Measurements from ENCODE around the gene OLFML2B. TPM values are rescaled to one million over a fixed set of nuclear protein-coding genes. Genes with fewer than 3 reads are reported as not detected.

The OLFML2B gene
- total RNA-seq, 1 experiment from 2014 or later = 3.4 TPM

DNA sequence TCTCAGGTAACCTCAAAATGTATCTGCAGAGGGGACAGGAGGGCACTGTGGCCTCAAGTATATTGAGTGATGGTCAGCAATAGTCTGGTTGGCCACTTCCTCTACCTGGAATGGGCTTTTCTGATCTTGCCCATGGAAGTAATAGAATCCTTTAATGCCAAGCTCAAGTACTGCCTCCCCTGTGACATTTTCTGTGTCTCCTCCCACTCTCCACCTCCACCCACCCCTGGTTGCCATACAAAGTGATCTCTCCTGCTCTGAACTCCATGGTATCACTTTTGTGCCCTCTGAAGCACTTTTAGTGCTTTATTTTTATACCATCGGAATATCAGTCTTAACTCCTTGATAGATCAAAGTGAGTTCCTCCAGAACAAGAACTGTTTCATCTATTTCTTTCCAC, 36.6 kb upstream of the OLFML2B start:
- peaks cover 41% of the 10 kb centered on the region for H3K4me1 ChIP-seq (ENCODE audit: insufficient read depth, low read length, poor library complexity, severe bottlenecking)
- H3K27ac ChIP-seq (ENCODE audit: low read depth, low read length, poor library complexity, severe bottlenecking) = no peak overlapping the region
- POLR2A ChIA-PET (ENCODE audit: low non-redundant PET) = no interaction called here
- H3K4me3 ChIP-seq (ENCODE audit: low read depth, low read length, poor library complexity, severe bottlenecking) = no peak overlapping the region
- intact Hi-C loops (cut with micrococcal nuclease; ENCODE audit: unreplicated experiment) = no loop called here
- H3K9me3 ChIP-seq (ENCODE audit: low read depth, low read length, poor library complexity, severe bottlenecking) = no peaks in the 10 kb centered on the region
- H3K27me3 ChIP-seq (replicated peaks; ENCODE audit: insufficient read depth, low read depth, low read length, poor library complexity) = no peaks in the 10 kb centered on the region
- TF ChIP-seq EZH2 (IDR thresholded peaks at IDR 0.05; ENCODE audit: borderline replicate concordance, low read depth, low read length, poor library complexity, severe bottlenecking) = no peak
- TF ChIP-seq, protein P1, sequence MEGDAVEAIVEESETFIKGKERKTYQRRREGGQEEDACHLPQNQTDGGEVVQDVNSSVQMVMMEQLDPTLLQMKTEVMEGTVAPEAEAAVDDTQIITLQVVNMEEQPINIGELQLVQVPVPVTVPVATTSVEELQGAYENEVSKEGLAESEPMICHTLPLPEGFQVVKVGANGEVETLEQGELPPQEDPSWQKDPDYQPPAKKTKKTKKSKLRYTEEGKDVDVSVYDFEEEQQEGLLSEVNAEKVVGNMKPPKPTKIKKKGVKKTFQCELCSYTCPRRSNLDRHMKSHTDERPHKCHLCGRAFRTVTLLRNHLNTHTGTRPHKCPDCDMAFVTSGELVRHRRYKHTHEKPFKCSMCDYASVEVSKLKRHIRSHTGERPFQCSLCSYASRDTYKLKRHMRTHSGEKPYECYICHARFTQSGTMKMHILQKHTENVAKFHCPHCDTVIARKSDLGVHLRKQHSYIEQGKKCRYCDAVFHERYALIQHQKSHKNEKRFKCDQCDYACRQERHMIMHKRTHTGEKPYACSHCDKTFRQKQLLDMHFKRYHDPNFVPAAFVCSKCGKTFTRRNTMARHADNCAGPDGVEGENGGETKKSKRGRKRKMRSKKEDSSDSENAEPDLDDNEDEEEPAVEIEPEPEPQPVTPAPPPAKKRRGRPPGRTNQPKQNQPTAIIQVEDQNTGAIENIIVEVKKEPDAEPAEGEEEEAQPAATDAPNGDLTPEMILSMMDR (conservative IDR thresholded peaks at IDR 0.05; ENCODE audit: low read depth, low read length) = no peak
- no TSS peak for BruUV-seq (replicated peaks)
- DNase-seq (ENCODE audit: low spot score) = no peak
- CTCF ChIA-PET = no interaction called here
- H3K36me3 ChIP-seq (ENCODE audit: insufficient read depth, low read length, poor library complexity, severe bottlenecking) = no peaks in the 10 kb centered on the region

DNA sequence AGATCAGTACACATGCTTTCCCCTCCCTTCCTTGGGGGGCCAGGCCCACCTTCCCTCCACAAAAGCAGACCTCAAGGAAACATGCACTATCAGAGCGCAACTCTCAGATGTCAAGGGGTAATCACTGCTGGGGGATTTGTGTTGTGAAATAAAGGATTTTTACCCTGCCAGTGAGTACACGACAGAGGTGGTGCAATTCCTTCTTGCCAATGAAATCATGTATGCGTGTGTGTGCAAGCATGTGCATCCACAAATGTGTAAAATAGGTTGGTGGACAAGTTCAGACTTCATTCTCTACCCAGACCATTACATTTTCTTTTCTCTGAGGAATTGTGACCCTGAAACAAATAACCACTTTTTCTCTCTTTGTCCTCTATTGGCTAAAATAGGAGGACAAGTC, 36.1 kb upstream of the OLFML2B start:
- Histone ChIP-seq H3K9me3 (ENCODE audit: low read depth, low read length, poor library complexity, severe bottlenecking) (no peaks in the 10 kb centered on the region), H3K36me3 (ENCODE audit: insufficient read depth, low read length, poor library complexity, severe bottlenecking) (no peaks in the 10 kb centered on the region), H3K4me1 (ENCODE audit: insufficient read depth, low read length, poor library complexity, severe bottlenecking) (peaks cover 38% of the 10 kb centered on the region), H3K4me3 (ENCODE audit: low read depth, low read length, poor library complexity, severe bottlenecking) (no peak overlapping the region), H3K27ac (ENCODE audit: low read depth, low read length, poor library complexity, severe bottlenecking) (no peak overlapping the region), H3K27me3 (replicated peaks; ENCODE audit: insufficient read depth, low read depth, low read length, poor library complexity) (no peaks in the 10 kb centered on the region)
- ChIA-PET POLR2A (ENCODE audit: low non-redundant PET) (no interaction called here), CTCF (no interaction called here)
- DNase-seq (ENCODE audit: low spot score) = no peak
- no TSS peak for BruUV-seq (replicated peaks)
- TF ChIP-seq, protein P1 (conservative IDR thresholded peaks at IDR 0.05; ENCODE audit: low read depth, low read length) = no peak
- TF ChIP-seq EZH2 (IDR thresholded peaks at IDR 0.05; ENCODE audit: borderline replicate concordance, low read depth, low read length, poor library complexity, severe bottlenecking) = no peak
- intact Hi-C loops (cut with micrococcal nuclease; ENCODE audit: unreplicated experiment) = loop anchor here (5.0 to 10.0 kb wide), 4 partner anchors 108 to 775 kb away; partner anchors contain the start of gene HSD17B7

DNA sequence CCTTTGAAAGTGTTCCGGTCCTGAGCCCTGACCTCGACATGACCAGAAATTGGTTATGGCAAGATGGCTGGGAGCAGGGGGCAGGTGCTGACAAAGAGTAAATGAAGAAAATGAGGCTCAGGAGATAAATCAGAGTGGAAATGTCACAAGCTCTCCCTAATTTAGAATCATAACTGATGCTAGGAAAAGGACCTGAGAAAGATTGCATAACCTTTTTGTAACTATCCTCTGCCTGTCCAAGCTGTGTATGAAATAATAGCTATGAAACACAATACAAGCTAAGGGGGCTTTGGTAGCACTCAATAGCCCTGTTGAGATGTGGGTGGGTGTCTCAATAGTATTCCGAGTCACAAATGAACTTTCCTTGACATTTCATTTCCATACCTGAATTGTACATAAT, 32.9 kb upstream of the OLFML2B start:
- no peak for DNase-seq (ENCODE audit: low spot score)
- CTCF ChIA-PET = interaction anchor here (0.6 to 1.3 kb wide), 10 partner anchors 77 to 744 kb away, joined by 3 to 20 read pairs (median 4); no protein-coding TSS in a partner anchor
- no peak for TF ChIP-seq EZH2 (IDR thresholded peaks at IDR 0.05; ENCODE audit: borderline replicate concordance, low read depth, low read length, poor library complexity, severe bottlenecking)
- TF ChIP-seq, protein P1 (conservative IDR thresholded peaks at IDR 0.05; ENCODE audit: low read depth, low read length) = no peak
- intact Hi-C loops (cut with micrococcal nuclease; ENCODE audit: unreplicated experiment) = loop anchor here (1.0 to 10.0 kb wide), 7 partner anchors 111 to 778 kb away; partner anchors contain the start of gene HSD17B7
- Histone ChIP-seq H3K27me3 (replicated peaks; ENCODE audit: insufficient read depth, low read depth, low read length, poor library complexity) (no peaks in the 10 kb centered on the region), H3K36me3 (ENCODE audit: insufficient read depth, low read length, poor library complexity, severe bottlenecking) (no peaks in the 10 kb centered on the region), H3K27ac (ENCODE audit: low read depth, low read length, poor library complexity, severe bottlenecking) (peak overlapping the region; percentile 38), H3K4me1 (ENCODE audit: insufficient read depth, low read length, poor library complexity, severe bottlenecking) (peaks cover 16% of the 10 kb centered on the region), H3K4me3 (ENCODE audit: low read depth, low read length, poor library complexity, severe bottlenecking) (no peak overlapping the region), H3K9me3 (ENCODE audit: low read depth, low read length, poor library complexity, severe bottlenecking) (no peaks in the 10 kb centered on the region)
- POLR2A ChIA-PET (ENCODE audit: low non-redundant PET) = no interaction called here
- BruUV-seq (replicated peaks) = no TSS peak
